SH-SY5Y (cell line): ENCODE measurements around the gene ZNF426.

Source experiments
- GATA2 ChIP-seq: IDR thresholded peaks from 2 replicates; pipeline ENCODE4 v1.6.1; 2011; ENCODE audit warnings: mild to moderate bottlenecking, low read depth, low read length
- GATA3 ChIP-seq: IDR thresholded peaks from 2 replicates; pipeline ENCODE4 v1.6.1; 2011; ENCODE audit warnings: low read depth, mild to moderate bottlenecking, low read length, moderate library complexity

- no peak for TF ChIP-seq GATA2
- TF ChIP-seq GATA3, result no peak
Measured at GRCh38 chr19:9538183-9539058, at the start of gene ZNF426.
